SK-N-SH (cell line): ENCODE measurements around the gene C3orf20. TPM values are rescaled to one million over a fixed set of nuclear protein-coding genes. Genes with fewer than 3 reads are reported as not detected.

Experiments
- CTCF ChIA-PET: fragments of 300-600, 350-600 bp; formaldehyde crosslinking; extraction: SDS; loops from one replicate; lab custom pipeline; 2021; lab: Yijun Ruan, JAX
- POLR2A ChIA-PET: fragments of 350-600 bp; sonication (Branson Sonifier 250); formaldehyde crosslinking; extraction: SDS; loops from one replicate; lab custom pipeline; 2020; ENCODE audit warnings: antibody characterized with exemption, inconsistent platforms; lab: Yijun Ruan, JAX
- DNase-seq: peaks from one replicate; pipeline ENCODE4 v3.0.0; 2012
- H2AFZ ChIP-seq: fragments of 200-600 bp; sonication (generic); 2 replicates; pipeline ENCODE4 v1.8.1; 2016; ENCODE audit warnings: antibody characterized with exemption, mild to moderate bottlenecking, low read depth
- H3F3A ChIP-seq: fragments of 200-600 bp; sonication (generic); replicated peaks from 2 replicates; pipeline ENCODE3; 2016; ENCODE audit warnings: antibody characterized with exemption, mild to moderate bottlenecking; ENCODE audit not compliant: insufficient read depth
- H3K27ac ChIP-seq, 2 experiments: fragments of 200-500 bp in 1 of 2; fragments of 200-600 bp in 1 of 2; sonication (Bioruptor generic) in 1 of 2; sonication (generic), shearing (Covaris generic) in 1 of 2; 2 replicates each; pipeline versions ENCODE4 v1.5.1 to v1.6.1; 2014 to 2016; ENCODE audit warnings: low read depth in 2 of 2, inconsistent platforms in 1 of 2, low read length in 1 of 2, mild to moderate bottlenecking in 1 of 2, mixed read lengths in 1 of 2
- H3K27me3 ChIP-seq: fragments of 200-600 bp; sonication (generic), shearing (Covaris generic); 2 replicates; pipeline ENCODE4 v1.6.1; 2016; ENCODE audit warnings: mixed run types; ENCODE audit not compliant: insufficient read depth
- H3K36me3 ChIP-seq, 2 experiments: fragments of 200-500 bp in 1 of 2; fragments of 200-600 bp in 1 of 2; sonication (Bioruptor generic) in 1 of 2; sonication (generic) in 1 of 2; replicated peaks in 1 of 2; 2 replicates each; pipeline versions ENCODE3 to v1.5.1; 2014 to 2016; ENCODE audit warnings: low read length in 1 of 2, mild to moderate bottlenecking in 1 of 2; ENCODE audit not compliant: insufficient read depth in 2 of 2, control insufficient read depth in 1 of 2
- H3K4me1 ChIP-seq, 2 experiments: fragments of 200-500 bp in 1 of 2; fragments of 200-600 bp in 1 of 2; sonication (Bioruptor generic) in 1 of 2; sonication (generic), shearing (Covaris generic) in 1 of 2; 2 replicates each; pipeline versions ENCODE4 v1.5.1 to v1.6.1; 2014 to 2016; ENCODE audit warnings: low read depth in 1 of 2, low read length in 1 of 2, mixed run types in 1 of 2; ENCODE audit not compliant: insufficient read depth in 2 of 2, control insufficient read depth in 1 of 2
- H3K4me2 ChIP-seq: fragments of 200-600 bp; sonication (generic), shearing (Covaris generic); 2 replicates; pipeline ENCODE4 v1.6.1; 2017; ENCODE audit warnings: mixed run types
- H3K4me3 ChIP-seq, 2 experiments: fragments of 200-500 bp in 1 of 2; fragments of 200-600 bp in 1 of 2; sonication (Bioruptor generic) in 1 of 2; sonication (generic), shearing (Covaris generic) in 1 of 2; 2 replicates each; pipeline versions ENCODE4 v1.5.1 to v1.8.1; 2014 to 2016; ENCODE audit warnings: low read depth in 2 of 2, inconsistent platforms in 1 of 2, low read length in 1 of 2, mild to moderate bottlenecking in 1 of 2, mixed read lengths in 1 of 2, moderate library complexity in 1 of 2
- H3K79me2 ChIP-seq: fragments of 200-600 bp; sonication (generic); 2 replicates; pipeline ENCODE4 v1.8.1; 2017; ENCODE audit warnings: mild to moderate bottlenecking; ENCODE audit not compliant: insufficient read depth
- H3K9ac ChIP-seq: fragments of 200-600 bp; sonication (generic); 2 replicates; pipeline ENCODE4 v1.6.1; 2017; ENCODE audit warnings: mixed run types
- H3K9me2 ChIP-seq: fragments of 200-600 bp; sonication (generic); 2 replicates; pipeline ENCODE4 v1.6.1; 2017; ENCODE audit warnings: mixed run types
- H3K9me3 ChIP-seq: fragments of 200-600 bp; sonication (generic); 2 replicates; pipeline ENCODE4 v1.6.1; 2017; ENCODE audit warnings: mixed run types, mild to moderate bottlenecking, moderate library complexity
- H4K20me1 ChIP-seq: fragments of 200-600 bp; sonication (generic); 2 replicates; pipeline ENCODE4 v1.6.1; 2017; ENCODE audit warnings: mild to moderate bottlenecking, mixed run types; ENCODE audit not compliant: insufficient read depth
- EP300 ChIP-seq, 2 experiments: IDR thresholded peaks; 2 replicates each; pipeline versions ENCODE4 v1.4.0 to v1.6.1; 2012; ENCODE audit warnings: borderline replicate concordance in 1 of 2, low read depth in 1 of 2, low read length in 1 of 2
- EZH2phosphoT487 ChIP-seq: fragments of 200-600 bp; sonication (generic); IDR thresholded peaks from 2 replicates; pipeline ENCODE4 v1.6.1; 2017; ENCODE audit warnings: low read depth, mixed run types, mild to moderate bottlenecking, antibody characterized with exemption, moderate library complexity, borderline replicate concordance
- FOSL2 ChIP-seq: IDR thresholded peaks from 2 replicates; pipeline ENCODE4 v1.4.0; 2012; ENCODE audit warnings: low read depth, mild to moderate bottlenecking, moderate library complexity, borderline replicate concordance
- FOXM1 ChIP-seq: IDR thresholded peaks from 2 replicates; pipeline ENCODE4 v1.4.0; 2012; ENCODE audit warnings: low read depth, mild to moderate bottlenecking
- GABPA ChIP-seq: IDR thresholded peaks from 2 replicates; pipeline ENCODE4 v1.4.0; 2012; ENCODE audit warnings: low read depth, mild to moderate bottlenecking
- GATA2 ChIP-seq: sonication (generic); formaldehyde crosslinking; IDR thresholded peaks from 2 replicates; pipeline ENCODE4 v1.5.0; 2020; ENCODE audit warnings: mild to moderate bottlenecking, missing genetic modification reagents
- POLR2AphosphoS5 ChIP-seq: IDR thresholded peaks from 2 replicates; pipeline ENCODE4 v1.6.1; 2012; ENCODE audit warnings: low read depth, low read length
- RCOR1 ChIP-seq: fragments of 150-350 bp; IDR thresholded peaks from 2 replicates; pipeline ENCODE4 v1.6.1; 2017; ENCODE audit warnings: antibody characterized with exemption, low read length
- REST ChIP-seq: IDR thresholded peaks from 2 replicates; pipeline ENCODE4 v1.6.1; 2012; ENCODE audit warnings: mild to moderate bottlenecking, low read depth, low read length, moderate library complexity
- SIN3A ChIP-seq: IDR thresholded peaks from 2 replicates; pipeline ENCODE4 v1.6.1; 2012; ENCODE audit warnings: low read depth, mild to moderate bottlenecking, low read length, moderate library complexity, borderline replicate concordance
- SMC3 ChIP-seq: IDR thresholded peaks from 2 replicates; pipeline ENCODE4 v1.6.1; 2012; ENCODE audit warnings: low read depth, low read length, improper control_type of control experiment
- TCF12 ChIP-seq: IDR thresholded peaks from 2 replicates; pipeline ENCODE4 v1.4.0; 2012
- ZBTB33 ChIP-seq: IDR thresholded peaks from 2 replicates; pipeline ENCODE4 v1.4.0; 2012; ENCODE audit warnings: low read depth, borderline replicate concordance
- WGBS: methylation state at CpG from one replicate; pipeline ENCODE4 v1.1.6; 2017; ENCODE audit warnings: low lambda C conversion rate; 5-methylcytosine and 5-hydroxymethylcytosine counted together
- polyA plus RNA-seq, 3 experiments: library from polyadenylated mRNA; depleted of rRNA; stranded (reverse); fragments of >200 nt; gene quantifications; 2 replicates each; pipeline ENCODE4 v1.2.3, GENCODE V29; 2012

The C3orf20 gene
- polyA plus RNA-seq, 1 of the 3 experiments (the other 2 are of a cell fraction), result not detected

- Histone ChIP-seq H2AFZ (no peak overlapping the region), H3K9ac (no peak overlapping the region), H3F3A (no peaks in the 10 kb centered on the region), H3K4me1 (no peaks in the 10 kb centered on the region), H3K4me3 (no peak overlapping the region), H4K20me1 (no peaks in the 10 kb centered on the region), H3K27ac (no peak overlapping the region), H3K4me2 (no peak overlapping the region), H3K27me3 (no peaks in the 10 kb centered on the region), H3K36me3 (no peaks in the 10 kb centered on the region), H3K9me3 (no peaks in the 10 kb centered on the region), H3K79me2 (no peaks in the 10 kb centered on the region), H3K9me2 (no peaks in the 10 kb centered on the region)
- TF ChIP-seq EP300 (IDR thresholded peaks at IDR 0.05; ENCODE audit: borderline replicate concordance in 1 of 2, low read depth in 1 of 2, low read length in 1 of 2), result no peak
- no peak for TF ChIP-seq SMC3
- no peak for TF ChIP-seq EZH2phosphoT487
- TF ChIP-seq FOSL2, result no peak
- TF ChIP-seq SIN3A, result no peak
- TF ChIP-seq POLR2AphosphoS5, result no peak
- TF ChIP-seq GATA2 (CRISPR knock-in tag), result no peak
- no peak for TF ChIP-seq ZBTB33
- no peak for TF ChIP-seq GABPA
- no peak for TF ChIP-seq TCF12
- TF ChIP-seq RCOR1, result no peak
- TF ChIP-seq FOXM1, result no peak
- no peak for TF ChIP-seq REST
- ChIA-PET CTCF (no interaction called here), POLR2A (interaction anchor here (0.6 kb wide), 1 partner anchor 1212 kb away, joined by 3 read pairs; no protein-coding TSS in a partner anchor)
- no peak for DNase-seq
- 48% methylated on average over 7 of the region's 9 CpGs for WGBS
Measured at GRCh38 chr3:14703128-14703750, 28.3 kb downstream of the C3orf20 start.
